ENCODE measurements around the gene LCE2B. TPM values are rescaled to one million over a fixed set of nuclear protein-coding genes. Genes with fewer than 3 reads are reported as not detected.

Gene LCE2B
- polyA plus RNA-seq, 1 donor, result not detected

DNA sequence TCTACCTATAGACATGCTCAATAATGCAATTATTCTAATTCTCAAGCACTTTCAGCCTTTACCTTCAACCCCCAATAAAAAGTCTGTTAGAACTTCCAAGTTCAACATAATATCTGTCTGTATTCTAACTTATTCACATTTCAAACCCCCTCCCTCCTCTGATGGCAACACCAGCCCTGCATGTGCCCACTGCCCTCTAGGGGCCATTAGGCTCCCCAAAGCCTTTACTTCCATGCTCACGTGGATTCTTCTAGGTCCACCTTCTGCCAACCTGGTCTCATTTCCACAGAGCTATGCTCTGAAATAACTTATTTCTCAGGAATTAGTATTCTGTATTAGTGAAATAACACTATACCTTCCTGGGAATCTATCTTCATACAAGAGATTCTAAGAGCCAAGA, 49.7 kb downstream of the LCE2B start:
- no peak for DNase-seq (ENCODE audit: low read depth)

Other genes starting within 250 kb of the LCE2B start
- not detected for gene LCE5A, start 175.3 kb upstream of the LCE2B start, polyA plus RNA-seq (ENCODE audit: insufficient read length)
- gene CRCT1, start 171.6 kb upstream of the LCE2B start, polyA plus RNA-seq (ENCODE audit: insufficient read length), result not detected
- gene LCE3E, start 119.3 kb upstream of the LCE2B start, polyA plus RNA-seq (ENCODE audit: insufficient read length), result not detected
- gene LCE3D, start 105.6 kb upstream of the LCE2B start, polyA plus RNA-seq (ENCODE audit: insufficient read length), result not detected
- gene LCE3C, start 85.9 kb upstream of the LCE2B start, polyA plus RNA-seq (ENCODE audit: insufficient read length), result not detected
- gene LCE3B, start 72.3 kb upstream of the LCE2B start, polyA plus RNA-seq (ENCODE audit: insufficient read length), result not detected
- gene LCE3A, start 63.0 kb upstream of the LCE2B start, polyA plus RNA-seq (ENCODE audit: insufficient read length), result not detected
- gene LCE2D, start 22.7 kb upstream of the LCE2B start, polyA plus RNA-seq (ENCODE audit: insufficient read length), result not detected
- gene LCE2C, start 10.8 kb upstream of the LCE2B start, polyA plus RNA-seq (ENCODE audit: insufficient read length), result not detected
- gene LCE2A, start 12.2 kb downstream of the LCE2B start, polyA plus RNA-seq (ENCODE audit: insufficient read length), result not detected
- gene LCE4A, start 22.0 kb downstream of the LCE2B start, polyA plus RNA-seq (ENCODE audit: insufficient read length), result not detected
- not detected for gene KPRP, start 71.9 kb downstream of the LCE2B start, polyA plus RNA-seq (ENCODE audit: insufficient read length)
- gene LCE1F, start 89.0 kb downstream of the LCE2B start, polyA plus RNA-seq (ENCODE audit: insufficient read length), result not detected
- not detected for gene LCE1E, start 100.1 kb downstream of the LCE2B start, polyA plus RNA-seq (ENCODE audit: insufficient read length)
- gene LCE1D, start 110.6 kb downstream of the LCE2B start, polyA plus RNA-seq (ENCODE audit: insufficient read length), result not detected
- gene LCE1C, start 120.5 kb downstream of the LCE2B start, polyA plus RNA-seq (ENCODE audit: insufficient read length), result not detected
- not detected for gene LCE1B, start 125.8 kb downstream of the LCE2B start, polyA plus RNA-seq (ENCODE audit: insufficient read length)
- gene LCE1A, start 141.3 kb downstream of the LCE2B start, polyA plus RNA-seq (ENCODE audit: insufficient read length), result not detected
- not detected for gene LCE6A, start 156.7 kb downstream of the LCE2B start, polyA plus RNA-seq (ENCODE audit: insufficient read length)
- gene LCE7A, start 173.9 kb downstream of the LCE2B start, polyA plus RNA-seq (ENCODE audit: insufficient read length), result not detected
- not detected for gene SMCP, start 192.2 kb downstream of the LCE2B start, polyA plus RNA-seq (ENCODE audit: insufficient read length)
- gene IVL, start 222.4 kb downstream of the LCE2B start, polyA plus RNA-seq (ENCODE audit: insufficient read length), result not detected